HepG2 (cell line): ENCODE data around the gene MORN1. TPM values are rescaled to one million over a fixed set of nuclear protein-coding genes. Genes with fewer than 3 reads are reported as not detected.

ENCODE experiments used
- ATM ChIP-seq: fragments of 450-650 bp; IDR thresholded peaks from 2 replicates; pipeline ENCODE4 v1.7.1; 2017; ENCODE audit warnings: mild to moderate bottlenecking, borderline replicate concordance
- CREB1 ChIP-seq, 2 experiments: fragments of 450-650 bp in 1 of 2; IDR thresholded peaks; 2 replicates each; pipeline ENCODE4 v1.6.1; 2016 to 2017; ENCODE audit warnings: control low read depth in 1 of 2, mild to moderate bottlenecking in 1 of 2, missing compliant biosample characterization in 1 of 2, missing genetic modification characterization in 1 of 2
- ERF ChIP-seq: IDR thresholded peaks from 2 replicates; pipeline ENCODE4 v1.6.1; 2018; ENCODE audit warnings: missing biosample characterization, missing genetic modification reagents
- FOXA3 ChIP-seq: IDR thresholded peaks from 2 replicates; pipeline ENCODE4 v1.6.1; 2016; ENCODE audit warnings: missing genetic modification reagents, missing compliant biosample characterization
- HNRNPUL1 ChIP-seq: fragments of 200-400 bp; formaldehyde crosslinking; IDR thresholded peaks from 2 replicates; pipeline ENCODE4 v1.6.1; 2017; ENCODE audit warnings: low read depth, mild to moderate bottlenecking, low read length, moderate library complexity
- JUN ChIP-seq: sonication (generic); formaldehyde crosslinking; IDR thresholded peaks from 2 replicates; pipeline ENCODE4 v1.4.0; 2020; ENCODE audit warnings: mild to moderate bottlenecking, missing genetic modification reagents
- MAFK ChIP-seq, 2 experiments: IDR thresholded peaks in 1 of 2; conservative IDR thresholded peaks in 1 of 2; 2 replicates each; pipeline ENCODE4 v1.6.1; 2011; ENCODE audit warnings: improper control_type of control experiment in 2 of 2, low read length in 2 of 2
- ONECUT2 ChIP-seq: sonication (generic); formaldehyde crosslinking; IDR thresholded peaks from 2 replicates; pipeline ENCODE4 v1.4.0; 2020; ENCODE audit warnings: missing genetic modification reagents
- PHF21A ChIP-seq: sonication (generic); formaldehyde crosslinking; IDR thresholded peaks from 2 replicates; pipeline ENCODE4 v1.5.0; 2020; ENCODE audit warnings: mild to moderate bottlenecking, missing genetic modification reagents
- SIN3A ChIP-seq: IDR thresholded peaks from 2 replicates; pipeline ENCODE4 v1.6.1; 2011; ENCODE audit warnings: low read depth, mild to moderate bottlenecking, control low read depth, low read length, borderline replicate concordance
- SRSF1 ChIP-seq: fragments of 200-400 bp; formaldehyde crosslinking; optimal IDR thresholded peaks from 2 replicates; pipeline ENCODE3; 2017; ENCODE audit warnings: mild to moderate bottlenecking, low read depth, low read length, moderate library complexity
- ZNF264 ChIP-seq: sonication (generic); formaldehyde crosslinking; IDR thresholded peaks from 2 replicates; pipeline ENCODE4 v1.4.0; 2020; ENCODE audit warnings: missing genetic modification reagents
- ZNF446 ChIP-seq: sonication (generic); formaldehyde crosslinking; IDR thresholded peaks from 2 replicates; pipeline ENCODE4 v1.5.0; 2020; ENCODE audit warnings: mild to moderate bottlenecking, missing genetic modification reagents
- ZNF567 ChIP-seq: sonication (generic); formaldehyde crosslinking; IDR thresholded peaks from 2 replicates; pipeline ENCODE4 v1.8.1; 2023; ENCODE audit warnings: mild to moderate bottlenecking, missing genetic modification reagents, borderline replicate concordance
- ZNF776 ChIP-seq: sonication (generic); formaldehyde crosslinking; IDR thresholded peaks from 2 replicates; pipeline ENCODE4 v1.4.0; 2020; ENCODE audit warnings: mild to moderate bottlenecking, missing genetic modification reagents
- ZNF790 ChIP-seq: sonication (generic); formaldehyde crosslinking; IDR thresholded peaks from 2 replicates; pipeline ENCODE4 v1.8.0; 2022; ENCODE audit warnings: missing genetic modification reagents, mild to moderate bottlenecking, borderline replicate concordance
- polyA plus RNA-seq, 8 experiments: library from polyadenylated mRNA; depleted of rRNA in 3 of 8; stranded (reverse) in 7 of 8; unstranded in 1 of 8; fragments of >200 nt; fragmentation: Illumina TruSeq in 4 of 8; extraction: Trizol in 4 of 8; gene quantifications; 2 replicates each; pipeline versions ENCODE4 v1.2.1 to v1.2.3, GENCODE V29; 2011 to 2016; ENCODE audit warnings: low read depth in 4 of 8, missing spikeins in 1 of 8, mixed read lengths in 1 of 8; ENCODE audit not compliant: insufficient read depth in 1 of 8
- total RNA-seq, 5 experiments: library from RNA; depleted of rRNA; stranded (reverse); fragments of >200 nt; fragmentation: Illumina TruSeq; extraction: Trizol; gene quantifications; 2 replicates each; pipeline ENCODE4 v1.2.3, GENCODE V29; 2016; ENCODE audit warnings: low read depth in 1 of 5
- TF ChIP-seq, protein P1 (sequence below): sonication (generic); formaldehyde crosslinking; IDR thresholded peaks from 2 replicates; pipeline ENCODE4 v1.9.0; 2021; ENCODE audit warnings: missing genetic modification reagents, borderline replicate concordance
- TF ChIP-seq, protein P2 (sequence below): sonication (generic); formaldehyde crosslinking; IDR thresholded peaks from 2 replicates; pipeline ENCODE4 v1.4.0; 2020; ENCODE audit warnings: missing genetic modification reagents, borderline replicate concordance
- TF ChIP-seq, protein P3 (sequence below): sonication (generic); formaldehyde crosslinking; IDR thresholded peaks from 2 replicates; pipeline ENCODE4 v1.8.0; 2022; ENCODE audit warnings: missing genetic modification reagents, mild to moderate bottlenecking, inconsistent platforms, borderline replicate concordance
- TF ChIP-seq, protein P4 (sequence below): sonication (generic); formaldehyde crosslinking; conservative IDR thresholded peaks from 2 replicates; pipeline ENCODE4 v1.4.0; 2020; ENCODE audit warnings: missing genetic modification reagents

Gene MORN1
- total and polyA plus RNA-seq, 2 of the 13 experiments (the other 11 are each of a cell fraction or from before 2014, with no cell fraction given) = 3.1 to 6.5 TPM

DNA sequence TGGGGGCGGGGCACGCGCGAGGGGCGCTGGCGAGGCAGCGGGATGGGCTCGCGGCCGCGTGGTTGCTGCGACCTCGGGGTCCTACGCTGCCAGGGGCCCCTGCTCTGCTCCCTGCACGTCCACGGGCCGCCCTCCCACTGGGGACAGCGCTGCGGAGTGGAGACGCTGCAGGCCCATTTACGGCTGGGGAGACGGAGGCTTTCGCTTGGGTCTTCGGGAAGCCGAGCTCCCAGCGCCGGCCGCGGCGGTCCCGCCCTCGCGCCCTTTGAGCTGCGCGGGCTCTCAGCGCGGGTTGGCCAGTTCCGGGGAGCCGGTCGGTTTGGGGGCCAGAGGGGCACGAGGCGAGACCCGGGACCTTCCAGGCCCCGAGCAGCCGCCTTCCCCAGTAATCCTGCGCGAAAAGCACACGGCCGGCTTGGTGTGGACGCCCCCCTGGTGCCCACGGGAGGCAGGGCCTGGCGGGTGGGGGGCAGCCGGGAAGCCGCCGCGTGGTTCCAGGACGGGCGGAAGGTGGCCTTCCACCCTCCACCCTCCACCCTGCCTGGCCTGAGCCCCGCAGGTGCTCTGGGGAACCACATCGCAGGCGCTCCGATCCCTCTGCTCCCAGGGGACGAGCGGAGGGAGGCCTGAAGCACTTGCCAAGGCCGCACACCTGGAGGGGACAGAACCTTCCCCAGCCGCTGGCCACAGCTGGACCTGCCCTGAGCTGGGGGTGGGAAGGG is 21.6 kb upstream of the MORN1 start (continued):
- TF ChIP-seq, protein P1, sequence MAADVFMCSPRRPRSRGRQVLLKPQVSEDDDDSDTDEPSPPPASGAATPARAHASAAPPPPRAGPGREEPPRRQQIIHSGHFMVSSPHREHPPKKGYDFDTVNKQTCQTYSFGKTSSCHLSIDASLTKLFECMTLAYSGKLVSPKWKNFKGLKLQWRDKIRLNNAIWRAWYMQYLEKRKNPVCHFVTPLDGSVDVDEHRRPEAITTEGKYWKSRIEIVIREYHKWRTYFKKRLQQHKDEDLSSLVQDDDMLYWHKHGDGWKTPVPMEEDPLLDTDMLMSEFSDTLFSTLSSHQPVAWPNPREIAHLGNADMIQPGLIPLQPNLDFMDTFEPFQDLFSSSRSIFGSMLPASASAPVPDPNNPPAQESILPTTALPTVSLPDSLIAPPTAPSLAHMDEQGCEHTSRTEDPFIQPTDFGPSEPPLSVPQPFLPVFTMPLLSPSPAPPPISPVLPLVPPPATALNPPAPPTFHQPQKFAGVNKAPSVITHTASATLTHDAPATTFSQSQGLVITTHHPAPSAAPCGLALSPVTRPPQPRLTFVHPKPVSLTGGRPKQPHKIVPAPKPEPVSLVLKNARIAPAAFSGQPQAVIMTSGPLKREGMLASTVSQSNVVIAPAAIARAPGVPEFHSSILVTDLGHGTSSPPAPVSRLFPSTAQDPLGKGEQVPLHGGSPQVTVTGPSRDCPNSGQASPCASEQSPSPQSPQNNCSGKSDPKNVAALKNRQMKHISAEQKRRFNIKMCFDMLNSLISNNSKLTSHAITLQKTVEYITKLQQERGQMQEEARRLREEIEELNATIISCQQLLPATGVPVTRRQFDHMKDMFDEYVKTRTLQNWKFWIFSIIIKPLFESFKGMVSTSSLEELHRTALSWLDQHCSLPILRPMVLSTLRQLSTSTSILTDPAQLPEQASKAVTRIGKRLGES (CRISPR knock-in tag) = 0 out of 2 replicates have a peak, but pooled peaks have one; percentile 38
- TF ChIP-seq, protein P2, sequence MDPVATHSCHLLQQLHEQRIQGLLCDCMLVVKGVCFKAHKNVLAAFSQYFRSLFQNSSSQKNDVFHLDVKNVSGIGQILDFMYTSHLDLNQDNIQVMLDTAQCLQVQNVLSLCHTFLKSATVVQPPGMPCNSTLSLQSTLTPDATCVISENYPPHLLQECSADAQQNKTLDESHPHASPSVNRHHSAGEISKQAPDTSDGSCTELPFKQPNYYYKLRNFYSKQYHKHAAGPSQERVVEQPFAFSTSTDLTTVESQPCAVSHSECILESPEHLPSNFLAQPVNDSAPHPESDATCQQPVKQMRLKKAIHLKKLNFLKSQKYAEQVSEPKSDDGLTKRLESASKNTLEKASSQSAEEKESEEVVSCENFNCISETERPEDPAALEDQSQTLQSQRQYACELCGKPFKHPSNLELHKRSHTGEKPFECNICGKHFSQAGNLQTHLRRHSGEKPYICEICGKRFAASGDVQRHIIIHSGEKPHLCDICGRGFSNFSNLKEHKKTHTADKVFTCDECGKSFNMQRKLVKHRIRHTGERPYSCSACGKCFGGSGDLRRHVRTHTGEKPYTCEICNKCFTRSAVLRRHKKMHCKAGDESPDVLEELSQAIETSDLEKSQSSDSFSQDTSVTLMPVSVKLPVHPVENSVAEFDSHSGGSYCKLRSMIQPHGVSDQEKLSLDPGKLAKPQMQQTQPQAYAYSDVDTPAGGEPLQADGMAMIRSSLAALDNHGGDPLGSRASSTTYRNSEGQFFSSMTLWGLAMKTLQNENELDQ (CRISPR knock-in tag) = no peak
- no peak for TF ChIP-seq ZNF567 (CRISPR knock-in tag)
- TF ChIP-seq JUN (CRISPR knock-in tag) = no peak
- TF ChIP-seq, protein P3, sequence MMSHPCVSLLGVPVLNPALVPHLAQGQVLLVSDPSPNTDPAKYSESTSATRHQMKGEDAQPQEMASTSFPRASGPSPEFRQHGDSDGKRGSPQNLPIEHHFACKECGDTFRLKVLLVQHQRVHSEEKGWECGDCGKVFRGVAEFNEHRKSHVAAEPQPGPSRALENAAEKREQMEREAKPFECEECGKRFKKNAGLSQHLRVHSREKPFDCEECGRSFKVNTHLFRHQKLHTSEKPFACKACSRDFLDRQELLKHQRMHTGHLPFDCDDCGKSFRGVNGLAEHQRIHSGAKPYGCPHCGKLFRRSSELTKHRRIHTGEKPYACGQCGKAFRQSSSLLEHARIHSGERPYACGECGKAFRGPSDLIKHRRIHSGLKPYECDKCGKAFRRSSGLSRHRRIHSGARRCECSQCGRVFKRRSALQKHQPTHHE (CRISPR knock-in tag) = no peak
- no peak for TF ChIP-seq MAFK (conservative IDR thresholded peaks at IDR 0.05 in 1 of 2, IDR thresholded peaks at IDR 0.05 in 1 of 2; ENCODE audit: low read length in 2 of 2)
- no peak for TF ChIP-seq HNRNPUL1
- no peak for TF ChIP-seq ERF (CRISPR knock-in tag)
- no peak for TF ChIP-seq ONECUT2
- no peak for TF ChIP-seq FOXA3 (CRISPR knock-in tag)
- TF ChIP-seq, protein P4, sequence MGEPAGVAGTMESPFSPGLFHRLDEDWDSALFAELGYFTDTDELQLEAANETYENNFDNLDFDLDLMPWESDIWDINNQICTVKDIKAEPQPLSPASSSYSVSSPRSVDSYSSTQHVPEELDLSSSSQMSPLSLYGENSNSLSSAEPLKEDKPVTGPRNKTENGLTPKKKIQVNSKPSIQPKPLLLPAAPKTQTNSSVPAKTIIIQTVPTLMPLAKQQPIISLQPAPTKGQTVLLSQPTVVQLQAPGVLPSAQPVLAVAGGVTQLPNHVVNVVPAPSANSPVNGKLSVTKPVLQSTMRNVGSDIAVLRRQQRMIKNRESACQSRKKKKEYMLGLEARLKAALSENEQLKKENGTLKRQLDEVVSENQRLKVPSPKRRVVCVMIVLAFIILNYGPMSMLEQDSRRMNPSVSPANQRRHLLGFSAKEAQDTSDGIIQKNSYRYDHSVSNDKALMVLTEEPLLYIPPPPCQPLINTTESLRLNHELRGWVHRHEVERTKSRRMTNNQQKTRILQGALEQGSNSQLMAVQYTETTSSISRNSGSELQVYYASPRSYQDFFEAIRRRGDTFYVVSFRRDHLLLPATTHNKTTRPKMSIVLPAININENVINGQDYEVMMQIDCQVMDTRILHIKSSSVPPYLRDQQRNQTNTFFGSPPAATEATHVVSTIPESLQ (CRISPR knock-in tag) = no peak
- peak; percentile 52 for TF ChIP-seq PHF21A (CRISPR knock-in tag)
- TF ChIP-seq ZNF790 (CRISPR knock-in tag) = peak; percentile 94; the same call in 1 of the 2 replicates
- no peak for TF ChIP-seq ZNF776
- TF ChIP-seq SIN3A = no peak
- peak; percentile 77 for TF ChIP-seq SRSF1
- no peak for TF ChIP-seq ATM
- peak; percentile 95; the same call in 1 of the 2 replicates for TF ChIP-seq ZNF446 (CRISPR knock-in tag)
- no peak for TF ChIP-seq CREB1 (IDR thresholded peaks at IDR 0.05)
- TF ChIP-seq CREB1 (CRISPR knock-in tag; IDR thresholded peaks at IDR 0.05) = no peak
- 0 out of 2 replicates have a peak, but pooled peaks have one; percentile 57 for TF ChIP-seq ZNF264 (CRISPR knock-in tag)
